ENCODE measurements around the gene WBP2. TPM values are rescaled to one million over a fixed set of nuclear protein-coding genes. Genes with fewer than 3 reads are reported as not detected.
A peak's percentile ranks its signal among the peaks of the same experiment; 100 is the strongest.
"Not testable (repeated sequence)": the region's sequence is repeated elsewhere in the genome, so short reads cannot be mapped to it uniquely, and the experiment has no call there.

Gene WBP2
- polyA plus RNA-seq, 4 donors: 56.4 to 93.5 (median 79.6) TPM

GRCh38 chr17:75869282-75870141 is 14.4 kb upstream of the WBP2 start:
- no peak for DNase-seq (ENCODE audit: low read depth in 4 of 4, low spot score in 3 of 4)

GRCh38 chr17:75868730-75869281 is 13.7 kb upstream of the WBP2 start:
- DNase-seq (ENCODE audit: low read depth in 4 of 4, low spot score in 3 of 4): not testable (repeated sequence)

- not testable (repeated sequence) for DNase-seq (ENCODE audit: low read depth in 4 of 4, low spot score in 3 of 4)
Observed at GRCh38 chr17:75865404-75866188, 10.5 kb upstream of the WBP2 start.

- not testable (repeated sequence) for DNase-seq (ENCODE audit: low read depth in 4 of 4, low spot score in 3 of 4)
Observed at GRCh38 chr17:75864887-75865286, 9.8 kb upstream of the WBP2 start.

GRCh38 chr17:75864448-75864871 is 9.3 kb upstream of the WBP2 start:
- peak in 2 of 4 donors; percentile 73 to 74 for DNase-seq (ENCODE audit: low read depth in 4 of 4, low spot score in 3 of 4)

GRCh38 chr17:75861927-75862317 is 6.8 kb upstream of the WBP2 start:
- no peak for DNase-seq (ENCODE audit: low read depth in 4 of 4, low spot score in 3 of 4)

- DNase-seq (ENCODE audit: low read depth in 4 of 4, low spot score in 3 of 4): not testable (repeated sequence)
Observed at GRCh38 chr17:75859358-75859757, 4.2 kb upstream of the WBP2 start.

- DNase-seq (ENCODE audit: low read depth in 4 of 4, low spot score in 3 of 4): no peak
Observed at GRCh38 chr17:75856062-75856756, 1.1 kb upstream of the WBP2 start.

- no peak for DNase-seq (ENCODE audit: low read depth in 4 of 4, low spot score in 3 of 4)
Observed at GRCh38 chr17:75854881-75855309, 240 bp downstream of the WBP2 start.

GRCh38 chr17:75854101-75854748 is 910 bp downstream of the WBP2 start:
- no peak for DNase-seq (ENCODE audit: low read depth in 4 of 4, low spot score in 3 of 4)

- DNase-seq (ENCODE audit: low read depth in 4 of 4, low spot score in 3 of 4): no peak
Observed at GRCh38 chr17:75853433-75853832, 1.7 kb downstream of the WBP2 start.

- DNase-seq (ENCODE audit: low read depth in 4 of 4, low spot score in 3 of 4): not testable (repeated sequence)
Observed at GRCh38 chr17:75851693-75851991, 3.5 kb downstream of the WBP2 start.

GRCh38 chr17:75850928-75851692 is 4.0 kb downstream of the WBP2 start:
- DNase-seq (ENCODE audit: low read depth in 4 of 4, low spot score in 3 of 4): no peak

GRCh38 chr17:75849724-75850123 is 5.4 kb downstream of the WBP2 start:
- DNase-seq (ENCODE audit: low read depth in 4 of 4, low spot score in 3 of 4): no peak

- DNase-seq (ENCODE audit: low read depth in 4 of 4, low spot score in 3 of 4): no peak
Observed at GRCh38 chr17:75849279-75849646, 5.9 kb downstream of the WBP2 start.

- DNase-seq (ENCODE audit: low read depth in 4 of 4, low spot score in 3 of 4): no peak
Observed at GRCh38 chr17:75848523-75849278, 6.4 kb downstream of the WBP2 start.

- no peak for DNase-seq (ENCODE audit: low read depth in 4 of 4, low spot score in 3 of 4)
Observed at GRCh38 chr17:75847614-75848522, 7.3 kb downstream of the WBP2 start.
